NCI-H345 (cell line): ENCODE measurements around the gene EYS.

Experiments
- DNase-seq: peaks from one replicate; lab custom pipeline; 2025; lab: John Stamatoyannopoulos, UW

EYS gene

DNA sequence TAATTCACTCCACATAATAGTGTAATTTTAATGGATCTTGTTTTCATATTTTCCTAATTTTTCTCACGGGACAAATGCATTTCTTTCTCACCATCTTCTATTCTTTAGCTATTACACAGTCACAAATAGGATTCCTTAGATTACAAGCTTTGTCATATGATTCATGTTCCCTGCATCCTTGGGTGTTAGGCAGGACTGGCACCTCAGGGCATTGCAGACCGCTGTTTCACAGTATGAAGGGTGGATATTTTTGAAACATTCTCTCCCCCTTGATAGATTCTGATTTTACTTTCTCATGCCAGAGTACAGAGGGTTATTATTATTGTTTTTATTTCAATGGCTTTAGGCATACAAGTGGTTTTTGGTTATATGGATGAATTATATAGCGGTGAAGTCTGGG, 1469.0 kb downstream of the EYS start:
- DNase-seq: no peak

DNA sequence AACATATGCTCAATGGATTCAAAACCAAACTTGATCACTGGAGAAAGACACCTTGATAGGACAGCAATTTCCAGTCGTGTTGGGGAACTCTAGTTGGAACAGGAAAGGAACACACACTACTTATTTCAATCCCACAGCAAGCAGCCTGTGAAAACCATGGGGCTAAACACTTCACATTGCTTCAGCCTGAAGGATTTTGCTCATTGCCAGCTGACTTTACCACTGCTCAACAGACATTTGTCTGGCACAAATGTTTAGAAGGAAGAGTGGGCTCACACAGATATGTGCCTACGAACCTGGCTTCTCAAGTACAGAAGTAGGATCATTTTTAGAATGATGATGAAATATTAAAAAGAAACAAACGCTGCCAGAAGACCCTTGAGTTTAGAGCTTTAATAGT, 1473.3 kb downstream of the EYS start:
- no peak for DNase-seq

DNA sequence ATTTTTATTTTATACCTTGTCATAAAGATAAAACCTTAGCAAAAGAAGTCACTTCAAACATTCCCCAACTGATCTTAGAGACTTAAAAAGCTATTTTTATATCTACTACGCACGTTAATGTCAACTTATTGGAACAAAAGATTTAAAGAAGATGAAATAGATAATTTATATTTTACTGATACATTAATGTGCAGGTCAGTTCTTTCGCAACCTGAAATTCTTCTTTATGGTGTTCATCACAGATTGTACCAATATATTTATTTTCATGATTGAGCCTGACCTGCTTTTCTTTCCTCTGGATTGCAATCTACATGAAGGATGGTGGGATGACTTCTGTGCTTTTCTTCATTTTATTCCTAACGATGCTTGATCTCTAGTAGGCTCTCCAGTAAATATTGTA, 1475.1 kb downstream of the EYS start:
- DNase-seq: no peak

DNA sequence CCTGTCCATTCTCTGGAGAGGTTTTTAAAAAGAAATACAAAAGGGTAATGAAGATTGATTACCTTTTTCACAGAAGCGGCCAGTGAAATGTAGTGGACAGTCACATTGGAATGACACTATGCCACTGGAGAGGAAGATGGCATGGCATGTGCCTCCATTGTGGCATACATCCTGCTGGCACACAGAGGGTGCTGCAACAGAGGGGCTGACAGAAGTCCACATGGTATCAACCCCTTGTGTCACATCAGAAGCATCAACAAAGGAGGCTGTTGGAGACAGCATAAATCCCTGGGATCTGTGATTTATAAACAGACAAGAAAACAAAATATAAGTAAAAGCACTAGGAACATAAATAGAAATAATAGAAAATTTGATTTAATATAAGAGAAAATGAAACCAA, 1476.5 kb downstream of the EYS start:
- DNase-seq: peak; percentile 4

DNA sequence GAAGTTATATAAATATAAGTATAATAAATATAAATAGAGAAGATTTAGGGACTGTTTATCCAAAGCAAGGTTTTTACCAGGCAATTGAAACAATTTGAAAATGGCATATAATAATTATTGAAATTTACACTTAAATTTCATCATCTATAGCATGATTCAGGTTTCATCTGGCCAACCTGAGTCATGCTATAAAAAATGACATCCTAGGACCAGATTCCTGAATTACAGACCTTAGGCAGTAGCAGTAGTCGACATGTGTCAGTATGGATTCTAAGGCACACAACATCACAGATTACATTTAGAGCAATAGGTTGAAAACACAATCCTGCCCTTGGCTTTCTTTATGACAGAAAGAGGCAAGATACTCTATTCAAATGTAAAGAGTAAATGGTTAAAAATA, 1479.2 kb downstream of the EYS start:
- DNase-seq: no peak

DNA sequence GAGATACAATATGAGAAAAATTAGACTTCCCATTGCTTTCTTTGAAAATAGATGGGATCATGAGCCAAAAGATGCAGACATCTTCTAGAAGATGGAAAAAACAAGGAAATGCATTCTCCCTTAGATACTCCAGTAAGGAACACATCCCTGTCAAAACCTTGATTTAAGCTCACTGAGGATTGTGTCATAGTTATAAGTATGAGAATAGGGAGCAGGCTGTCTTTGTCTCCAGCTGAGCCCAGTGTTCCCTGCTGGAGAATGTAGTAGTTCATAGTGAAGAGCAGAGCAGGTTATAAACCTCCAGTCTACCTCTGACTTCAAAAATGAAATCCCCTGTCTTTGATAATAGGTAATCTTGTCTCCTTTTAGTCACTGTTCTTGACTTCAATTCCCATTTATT, 1481.5 kb downstream of the EYS start:
- no peak for DNase-seq

DNA sequence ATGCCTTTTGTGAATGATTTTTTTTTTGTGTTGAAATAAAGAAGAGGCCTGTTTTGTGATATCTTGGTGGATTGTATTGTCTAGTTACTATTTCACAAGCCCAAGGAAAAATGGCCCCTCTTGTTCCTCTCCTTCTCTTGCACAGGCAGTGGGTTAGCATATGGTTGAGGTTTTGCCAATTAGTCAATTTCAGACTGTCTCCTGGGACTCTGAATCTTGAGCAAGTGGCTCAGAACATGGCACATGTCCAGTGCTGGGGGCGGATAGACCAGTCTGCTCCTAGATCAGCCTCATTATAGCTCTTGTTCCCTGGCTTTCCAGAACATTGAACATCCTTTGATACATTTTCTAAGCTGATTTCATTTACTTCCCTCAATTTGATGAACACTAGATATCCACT, 1482.2 kb downstream of the EYS start:
- DNase-seq: no peak

DNA sequence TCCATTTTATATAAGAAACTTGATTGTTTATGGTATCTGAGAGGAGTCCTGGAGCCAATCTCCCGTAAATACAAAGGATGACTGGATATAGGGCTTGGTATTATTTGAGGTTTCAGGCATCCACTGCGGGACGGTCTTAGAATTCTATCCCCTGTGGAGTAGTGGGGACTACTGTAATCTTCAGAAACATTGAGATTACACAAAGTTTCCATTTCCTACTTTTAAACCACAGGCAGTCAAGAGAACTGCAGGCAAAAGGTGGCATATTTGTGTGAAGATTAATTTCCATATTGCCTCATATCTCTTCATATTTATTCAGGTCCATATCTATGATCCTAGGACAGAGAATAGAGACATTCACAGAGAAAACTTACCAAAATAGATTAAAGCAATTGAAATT, 1485.2 kb downstream of the EYS start:
- no peak for DNase-seq

DNA sequence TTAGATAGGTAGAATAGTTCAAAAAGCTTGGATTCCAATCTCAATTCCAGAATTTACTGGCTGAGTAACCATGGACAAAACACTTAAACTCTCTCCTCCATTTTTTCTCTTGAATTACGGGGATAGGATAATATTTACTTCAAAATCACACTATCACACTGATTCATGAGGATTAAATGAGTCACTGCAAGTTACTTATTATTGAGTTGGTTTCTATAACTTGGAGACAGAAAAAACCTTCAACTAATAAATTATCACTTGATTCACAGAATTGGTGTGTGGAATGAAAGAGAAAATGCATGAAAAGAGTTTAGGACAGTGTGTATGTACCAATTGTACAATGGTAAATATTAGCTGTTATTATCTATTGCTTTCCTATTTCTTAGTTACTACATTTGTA, 1486.2 kb downstream of the EYS start:
- no peak for DNase-seq

DNA sequence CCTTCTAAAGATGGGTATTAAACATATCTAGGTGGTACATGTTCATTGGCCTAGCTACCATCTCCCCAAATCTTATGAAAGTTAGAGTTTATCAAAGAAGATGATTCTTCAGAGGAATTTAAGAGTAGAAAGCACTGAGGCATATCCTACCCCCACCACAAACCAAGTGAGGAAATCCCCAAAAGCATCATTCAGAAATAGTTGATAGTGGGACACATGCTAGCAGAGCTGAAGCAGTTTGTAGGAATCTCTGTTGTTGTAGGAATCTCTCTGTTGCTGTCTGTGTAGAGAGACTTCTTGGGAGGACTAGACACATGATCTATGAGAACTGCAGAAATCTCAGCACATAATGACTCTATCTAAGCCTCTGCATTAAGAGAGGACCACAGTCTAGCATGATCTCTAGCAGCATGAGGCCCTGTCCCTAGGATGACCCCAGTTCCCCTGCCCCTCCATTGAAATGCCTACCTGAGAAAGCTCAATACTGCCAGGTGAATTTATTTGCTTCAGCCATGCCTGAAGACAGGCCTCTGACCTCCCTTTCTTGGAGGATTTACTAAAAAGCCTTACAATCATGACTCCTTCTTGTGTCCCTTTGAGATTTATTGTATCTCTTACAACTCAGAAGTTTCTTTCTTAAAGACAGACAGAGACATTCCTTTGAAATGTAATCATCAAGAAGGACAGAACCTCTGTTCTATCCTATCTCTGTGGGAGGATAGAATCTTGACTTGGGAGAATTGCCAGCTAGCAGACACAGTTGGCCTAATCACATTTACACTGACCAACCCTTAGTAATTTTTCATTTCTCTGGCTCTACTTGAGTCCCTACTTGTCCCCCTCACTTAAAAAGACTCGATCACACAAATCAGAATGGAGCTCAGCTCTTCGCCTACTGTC, 1489.1 kb downstream of the EYS start:
- DNase-seq: no peak

DNA sequence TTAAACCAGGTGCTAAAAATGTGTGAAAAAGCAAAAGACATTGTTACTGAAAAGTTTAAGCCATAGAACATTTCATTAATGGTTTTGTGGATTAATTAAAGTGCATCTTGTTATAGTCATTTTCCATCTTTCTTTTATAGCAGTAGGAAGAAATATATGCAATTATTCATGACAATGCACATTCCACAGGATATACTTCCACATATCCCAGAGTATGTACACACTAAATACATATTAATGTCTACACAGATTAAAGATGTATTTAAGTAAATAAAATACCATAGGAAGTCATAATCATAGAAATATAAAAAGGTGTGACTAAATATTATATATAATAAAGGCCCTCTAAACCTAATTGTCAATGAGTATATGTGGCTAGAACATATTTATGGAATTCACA, 1492.7 kb downstream of the EYS start:
- DNase-seq: no peak

DNA sequence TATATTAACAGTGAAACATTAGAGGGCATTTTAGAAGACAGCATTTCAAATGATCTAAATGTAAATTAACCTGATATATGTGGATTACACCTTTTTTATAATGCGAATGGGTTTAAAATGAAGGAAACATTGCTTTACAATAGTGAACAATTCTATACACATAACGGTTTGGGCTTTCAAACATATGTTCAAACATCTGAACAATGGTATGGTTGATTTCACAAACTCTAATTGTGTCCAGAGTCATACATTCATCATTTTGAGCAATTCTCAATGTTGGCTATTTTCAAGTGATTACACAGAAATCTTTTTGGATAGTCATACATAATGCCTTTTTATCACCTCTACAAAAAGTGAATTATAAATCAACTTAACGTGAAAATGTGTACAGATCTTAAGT, 1493.3 kb downstream of the EYS start:
- DNase-seq: no peak

DNA sequence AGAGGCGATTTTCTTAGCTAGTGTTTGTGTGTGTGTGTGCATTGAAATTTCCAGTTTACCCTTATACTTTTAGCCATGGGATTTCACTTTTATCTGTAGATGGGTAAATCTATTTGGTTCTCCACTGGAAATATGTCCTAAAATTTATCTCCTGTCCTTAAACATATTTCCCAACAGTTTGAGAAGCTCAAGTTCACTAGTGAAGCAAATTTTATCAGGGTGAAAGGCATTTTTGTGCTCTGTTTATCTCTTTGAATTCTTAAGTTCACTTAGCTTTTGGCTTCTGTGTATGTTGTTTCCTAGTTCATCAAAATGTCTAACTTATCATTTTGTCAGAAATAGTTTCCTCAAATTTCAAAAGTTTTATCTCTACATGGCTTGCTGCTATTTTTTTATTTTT, 1509.8 kb downstream of the EYS start:
- DNase-seq: no peak

DNA sequence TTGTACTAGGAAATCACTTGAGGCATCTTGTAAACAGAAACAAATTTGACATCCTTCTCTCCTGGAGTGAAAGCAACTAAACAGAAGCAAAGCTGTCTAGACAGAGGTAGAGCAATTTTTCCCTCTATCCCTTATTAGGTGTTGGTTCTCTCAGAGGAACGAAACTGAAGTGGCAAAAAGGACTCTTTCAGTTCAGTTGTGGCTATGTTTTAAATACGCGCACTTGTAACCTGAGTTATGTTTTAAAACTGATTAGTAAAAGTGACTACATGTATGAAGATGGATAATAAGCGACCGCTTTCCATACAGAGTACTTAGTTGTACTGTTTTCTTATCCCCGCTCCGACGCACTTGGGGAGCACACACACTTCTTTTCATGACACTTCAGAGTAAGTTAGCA, 1520.4 kb downstream of the EYS start:
- DNase-seq: no peak

DNA sequence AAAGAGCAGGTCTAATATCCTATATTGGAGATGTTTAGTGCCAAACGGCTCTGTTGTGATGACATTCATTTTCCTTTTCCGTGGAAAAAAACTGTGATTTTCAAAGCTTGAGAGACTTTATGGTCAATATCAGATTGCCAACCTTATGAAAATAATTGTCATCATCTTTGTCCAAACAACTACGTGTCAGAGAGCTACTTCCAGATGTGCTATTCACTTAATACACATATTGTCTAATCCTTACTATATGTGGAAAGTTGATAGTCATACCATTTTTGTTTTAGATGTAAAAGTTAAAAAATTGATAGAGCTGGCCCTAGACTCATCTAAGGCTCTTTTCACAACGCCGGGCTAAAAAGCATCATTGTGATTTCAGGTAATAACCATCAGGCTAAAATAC, 1521.4 kb downstream of the EYS start:
- no peak for DNase-seq

DNA sequence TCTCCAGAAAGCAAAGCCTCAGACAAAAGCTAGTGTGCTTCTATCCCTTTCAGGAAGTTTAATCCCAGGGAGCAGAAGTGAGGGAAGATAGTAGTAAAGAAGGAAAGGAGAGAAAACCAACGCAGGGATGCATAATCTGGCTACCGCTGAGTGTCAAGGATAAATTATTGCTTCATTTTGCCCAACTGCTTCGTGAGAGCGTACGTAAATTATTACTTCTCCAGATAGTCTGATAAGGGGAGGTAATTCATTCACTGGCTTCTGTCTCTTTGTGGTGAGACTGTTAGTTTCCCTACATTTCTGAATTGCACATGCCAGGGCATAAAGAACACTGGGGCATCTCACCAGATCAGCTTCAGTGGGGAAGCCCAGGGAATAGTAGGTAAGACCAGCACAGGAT, 1531.7 kb downstream of the EYS start:
- no peak for DNase-seq

DNA sequence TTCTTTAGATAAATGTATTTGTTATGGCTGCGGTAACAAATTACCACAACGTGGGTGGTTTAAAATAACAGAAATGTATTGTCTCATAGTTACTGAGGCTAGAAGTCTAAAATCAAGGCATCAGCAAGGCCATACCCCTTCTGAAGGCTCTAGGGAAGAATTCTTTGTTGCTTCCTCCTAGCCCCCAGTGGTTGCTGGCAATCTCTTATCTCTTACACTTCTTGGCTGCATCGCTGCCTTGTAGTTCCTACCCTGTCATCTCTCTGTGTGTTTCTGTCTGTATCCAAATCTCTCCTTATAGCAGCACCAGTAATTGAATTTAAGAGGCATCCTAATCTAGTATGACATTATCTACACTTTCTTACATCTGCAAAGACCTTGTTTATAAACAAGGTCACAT, 1536.7 kb downstream of the EYS start:
- DNase-seq: no peak

DNA sequence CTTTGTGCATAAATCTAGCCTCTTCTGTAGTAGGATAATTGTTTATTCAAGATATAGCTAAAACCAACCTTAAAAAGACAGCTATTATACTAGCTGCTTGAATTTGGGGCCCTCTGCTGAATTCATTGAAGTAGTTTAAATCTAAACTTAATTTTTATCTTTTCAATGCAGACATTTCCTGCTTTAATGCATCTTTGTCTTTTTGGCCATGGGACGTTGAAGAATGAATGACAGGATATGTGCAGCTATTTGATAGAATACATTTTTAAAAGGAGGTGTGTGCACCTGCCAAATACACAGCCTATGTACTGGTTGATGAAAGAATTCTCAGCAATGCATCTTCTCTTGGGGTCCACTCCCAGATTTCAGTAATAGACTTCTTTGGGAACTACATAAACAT, 1546.5 kb downstream of the EYS start:
- no peak for DNase-seq

DNA sequence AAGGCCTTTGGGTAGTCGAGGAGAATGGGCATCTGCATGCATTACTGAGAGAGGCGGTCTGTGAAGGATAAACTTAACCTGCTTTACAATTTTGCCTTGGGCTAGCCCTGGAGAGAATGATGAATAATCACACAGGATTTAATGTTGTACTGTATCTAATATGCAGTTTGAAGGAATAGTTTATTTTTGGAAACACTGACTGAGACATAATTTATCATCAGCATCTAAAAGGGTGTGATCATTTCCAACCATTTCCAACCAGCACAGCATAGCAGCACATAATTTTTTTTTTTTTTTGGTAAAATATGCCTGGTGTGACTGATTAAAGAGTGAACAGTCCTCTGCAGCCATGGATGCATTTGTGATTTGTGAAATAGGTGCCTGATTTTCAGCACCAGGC, 1552.0 kb downstream of the EYS start:
- no peak for DNase-seq

DNA sequence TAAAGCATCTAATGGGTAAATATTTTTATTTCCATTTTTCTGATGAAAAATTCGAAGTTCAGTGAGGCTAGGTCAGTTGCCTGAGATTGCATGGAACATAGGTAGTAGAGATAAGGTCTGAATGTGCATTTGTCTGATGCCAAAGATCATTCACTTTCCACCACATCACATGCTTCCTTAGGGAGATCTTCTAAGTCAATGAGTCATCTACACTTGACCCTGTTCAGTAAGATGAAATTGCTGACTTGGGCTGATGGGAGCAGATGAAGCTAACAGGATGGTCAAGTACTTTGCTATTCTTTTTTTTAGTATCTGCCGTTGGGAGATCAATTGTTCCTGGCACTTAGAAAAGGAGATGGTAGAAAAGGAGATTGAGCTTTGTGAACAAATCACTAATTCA, 1560.2 kb downstream of the EYS start:
- DNase-seq: no peak

DNA sequence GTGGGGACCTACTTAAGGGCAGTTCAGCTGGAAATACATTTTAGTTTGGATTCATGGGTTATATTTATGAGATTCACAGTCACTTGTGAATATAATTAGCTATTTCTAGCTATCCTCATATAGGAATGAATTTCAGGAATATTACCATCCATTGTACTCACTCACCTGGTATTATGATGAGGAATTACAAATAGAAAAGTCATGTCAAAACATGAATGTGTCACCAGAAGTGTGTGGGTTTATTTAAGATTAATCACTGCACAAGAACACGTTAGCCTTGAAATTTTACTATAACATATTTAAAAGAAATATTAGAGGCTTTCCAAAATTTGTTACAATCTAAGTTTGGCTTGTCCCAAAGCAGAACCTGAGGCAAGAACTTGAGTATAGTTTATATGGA, 1560.9 kb downstream of the EYS start:
- no peak for DNase-seq

DNA sequence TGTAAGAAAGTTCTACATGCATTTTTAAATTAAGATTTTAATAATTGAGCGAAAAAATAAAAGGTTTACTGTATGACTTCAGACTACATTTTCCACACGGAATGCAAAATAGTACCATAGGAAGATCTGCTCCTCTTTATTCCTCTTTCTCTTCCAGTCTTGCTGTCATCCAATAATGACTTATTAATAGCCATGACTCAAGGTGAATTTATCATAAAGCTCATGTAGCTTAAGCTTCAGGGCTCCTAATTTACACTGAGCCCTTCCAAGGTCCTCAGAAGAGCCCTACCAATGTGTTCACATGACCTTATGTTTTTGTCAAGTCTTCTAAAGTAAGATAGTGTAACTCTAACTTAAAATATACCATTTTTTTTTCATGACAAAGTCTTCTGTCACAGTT, 1561.4 kb downstream of the EYS start:
- no peak for DNase-seq

DNA sequence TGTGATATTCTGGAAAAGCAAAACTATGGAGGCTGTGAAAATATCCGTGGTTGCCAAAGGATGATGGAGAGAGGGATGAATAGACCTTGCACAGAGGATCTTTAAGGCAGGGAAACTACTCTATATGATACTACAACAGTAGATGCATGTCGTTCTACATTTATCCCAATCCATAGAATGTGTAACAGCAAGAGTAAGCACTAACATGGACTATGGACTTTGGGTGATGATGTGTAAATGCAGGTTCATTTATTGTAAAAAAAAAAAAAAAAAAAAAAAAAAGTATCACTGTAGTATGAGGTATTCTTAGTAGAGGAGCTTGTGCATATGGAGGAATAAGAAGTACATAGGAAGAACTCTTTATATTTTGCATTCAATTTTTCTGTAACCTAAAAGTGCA, 1563.9 kb downstream of the EYS start:
- DNase-seq: no peak

DNA sequence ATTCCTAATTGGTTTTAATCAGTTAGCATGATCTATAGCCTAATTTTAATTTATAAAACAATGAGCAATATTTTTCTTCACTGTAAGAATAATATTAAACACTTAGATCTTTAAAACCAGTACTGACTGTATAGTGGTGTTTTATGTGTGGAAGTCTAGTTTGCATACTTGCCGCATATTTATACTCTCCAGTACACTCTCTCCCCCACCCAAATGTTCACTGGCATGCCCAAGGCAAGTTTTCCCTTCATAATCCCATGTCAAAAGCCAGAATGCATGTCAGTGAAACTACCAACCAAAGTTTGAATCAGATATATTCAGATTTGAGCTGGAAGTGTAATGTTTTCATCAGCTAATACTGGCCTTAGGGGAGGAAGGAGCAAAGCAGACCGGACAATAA, 1565.3 kb downstream of the EYS start:
- no peak for DNase-seq
